Measurements from ENCODE around the gene ADORA2B. TPM values are rescaled to one million over a fixed set of nuclear protein-coding genes. Genes with fewer than 3 reads are reported as not detected.

Gene ADORA2B
- total and polyA plus RNA-seq, 12 donors, result 0.17 to 4.0 (median 2.0) TPM

- Histone ChIP-seq H3K27me3 (no peaks in the 10 kb centered on the region), H3K4me1 (replicated peaks in 1 of 2) (peaks cover 17 to 20% of the 10 kb centered on the region in 2 donors), H3K4me3 (no peak overlapping the region), H3K27ac (no peak overlapping the region), H3K9me3 (replicated peaks in 1 of 3) (no peaks in the 10 kb centered on the region), H3K36me3 (replicated peaks in 1 of 2) (peaks cover 0 to 61% of the 10 kb centered on the region in 2 donors)
- WGBS, 4 donors, result 93 to 99% (median 97%) methylated on average over 2 of the region's 2 CpGs
- intact Hi-C loops (cut with DNase I), result no loop called here
- TF ChIP-seq POLR2A (IDR thresholded peaks at IDR 0.05), result no peak
- TF ChIP-seq, protein P1, sequence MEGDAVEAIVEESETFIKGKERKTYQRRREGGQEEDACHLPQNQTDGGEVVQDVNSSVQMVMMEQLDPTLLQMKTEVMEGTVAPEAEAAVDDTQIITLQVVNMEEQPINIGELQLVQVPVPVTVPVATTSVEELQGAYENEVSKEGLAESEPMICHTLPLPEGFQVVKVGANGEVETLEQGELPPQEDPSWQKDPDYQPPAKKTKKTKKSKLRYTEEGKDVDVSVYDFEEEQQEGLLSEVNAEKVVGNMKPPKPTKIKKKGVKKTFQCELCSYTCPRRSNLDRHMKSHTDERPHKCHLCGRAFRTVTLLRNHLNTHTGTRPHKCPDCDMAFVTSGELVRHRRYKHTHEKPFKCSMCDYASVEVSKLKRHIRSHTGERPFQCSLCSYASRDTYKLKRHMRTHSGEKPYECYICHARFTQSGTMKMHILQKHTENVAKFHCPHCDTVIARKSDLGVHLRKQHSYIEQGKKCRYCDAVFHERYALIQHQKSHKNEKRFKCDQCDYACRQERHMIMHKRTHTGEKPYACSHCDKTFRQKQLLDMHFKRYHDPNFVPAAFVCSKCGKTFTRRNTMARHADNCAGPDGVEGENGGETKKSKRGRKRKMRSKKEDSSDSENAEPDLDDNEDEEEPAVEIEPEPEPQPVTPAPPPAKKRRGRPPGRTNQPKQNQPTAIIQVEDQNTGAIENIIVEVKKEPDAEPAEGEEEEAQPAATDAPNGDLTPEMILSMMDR (IDR thresholded peaks at IDR 0.05), result no peak
- DNase-seq, result no peak
Observed at GRCh38 chr17:16002708-16003260, 57.9 kb downstream of the ADORA2B start.

DNA sequence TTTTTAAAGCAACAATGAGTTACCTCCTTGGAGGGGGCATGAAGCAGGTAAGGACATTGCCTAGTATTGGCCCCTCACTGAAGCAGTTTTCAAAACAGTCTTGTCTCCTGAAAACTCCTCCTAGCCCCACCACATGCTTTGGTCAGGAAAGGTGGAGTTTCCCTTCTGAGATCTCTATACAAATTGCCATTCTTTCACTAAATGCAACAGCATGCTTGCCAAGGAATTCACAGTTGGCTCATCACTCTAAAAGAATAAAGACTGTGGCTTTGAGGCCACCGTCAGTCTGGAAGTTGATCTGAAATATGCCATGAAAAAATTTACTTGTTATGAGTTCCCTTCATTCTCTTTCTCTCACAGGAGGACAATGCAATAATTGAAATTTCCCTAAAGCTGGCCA lies 58.9 kb downstream of the ADORA2B start:
- WGBS, 4 donors, result 67 to 86% (median 76%) methylated on average over 1 of the region's 1 CpG
- no peaks in the 10 kb centered on the region for H3K27me3 ChIP-seq
- TF ChIP-seq, protein P1 (IDR thresholded peaks at IDR 0.05), result no peak
- TF ChIP-seq POLR2A (IDR thresholded peaks at IDR 0.05), result no peak
- H3K4me3 ChIP-seq, result no peak overlapping the region
- peak overlapping the region in 1 of 5 donors; percentile 14 for H3K27ac ChIP-seq
- peaks cover 0 to 71% of the 10 kb centered on the region in 2 donors for H3K36me3 ChIP-seq (replicated peaks in 1 of 2)
- no peaks in the 10 kb centered on the region for H3K9me3 ChIP-seq (replicated peaks in 1 of 3)
- intact Hi-C loops (cut with DNase I), result no loop called here
- DNase-seq, result no peak
- peaks cover 15 to 17% of the 10 kb centered on the region in 2 donors for H3K4me1 ChIP-seq (replicated peaks in 1 of 2)

DNA sequence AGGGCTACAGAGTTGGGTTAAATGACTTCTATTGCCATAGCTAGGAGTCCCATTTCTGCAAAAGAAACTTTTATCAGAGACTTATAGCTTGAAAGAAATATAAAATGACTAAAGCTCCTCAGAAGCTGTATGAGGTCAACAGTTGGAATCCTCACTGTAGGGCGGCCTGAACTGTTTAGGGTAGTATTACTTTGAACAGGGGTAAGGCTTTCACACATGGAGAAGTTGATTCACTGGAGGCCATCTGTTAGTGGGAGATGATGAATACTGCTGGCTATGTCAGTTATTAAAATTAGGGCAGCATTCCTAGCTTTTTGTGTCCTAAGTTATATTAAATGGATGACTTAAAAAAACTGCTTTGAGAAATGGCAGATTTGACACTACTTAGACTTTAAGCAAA lies 60.7 kb downstream of the ADORA2B start:
- no peaks in the 10 kb centered on the region for H3K9me3 ChIP-seq (replicated peaks in 1 of 3)
- no peak for DNase-seq
- H3K4me1 ChIP-seq (replicated peaks in 1 of 2), result peaks cover 12 to 13% of the 10 kb centered on the region in 2 donors
- 94 to 100% (median 96%) methylated on average over 1 of the region's 1 CpG for WGBS, 4 donors
- no peak for TF ChIP-seq POLR2A (IDR thresholded peaks at IDR 0.05)
- TF ChIP-seq, protein P1 (IDR thresholded peaks at IDR 0.05), result no peak
- H3K36me3 ChIP-seq (replicated peaks in 1 of 2), result peaks cover 0 to 85% of the 10 kb centered on the region in 2 donors
- no peak overlapping the region for H3K27ac ChIP-seq
- intact Hi-C loops (cut with DNase I), result no loop called here
- H3K27me3 ChIP-seq, result no peaks in the 10 kb centered on the region
- no peak overlapping the region for H3K4me3 ChIP-seq

DNA sequence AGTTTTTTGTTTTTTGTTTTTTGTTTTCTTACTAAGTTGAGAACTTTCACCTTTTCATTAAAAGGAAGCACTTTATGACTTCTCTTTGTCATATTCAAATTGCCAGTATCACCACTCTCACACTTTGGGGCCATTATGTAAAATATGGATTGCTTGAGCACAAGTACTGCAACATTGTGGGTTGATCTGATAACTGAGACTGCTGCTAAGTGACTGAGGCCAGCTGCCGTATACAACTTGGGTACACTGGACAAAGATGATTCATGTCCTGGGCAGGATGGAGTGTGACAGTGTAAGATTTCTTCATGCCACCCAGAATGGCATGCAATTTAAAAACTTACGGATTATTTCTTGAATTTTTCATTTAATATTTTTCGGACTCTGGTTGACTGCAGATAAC lies 62.5 kb downstream of the ADORA2B start:
- intact Hi-C loops (cut with DNase I), result no loop called here
- H3K27me3 ChIP-seq, result no peaks in the 10 kb centered on the region
- 68 to 74% (median 71%) methylated on average over 3 of the region's 3 CpGs for WGBS, 4 donors
- peak in 1 of 7 donors; percentile 19 for DNase-seq
- no peak for TF ChIP-seq POLR2A (IDR thresholded peaks at IDR 0.05)
- TF ChIP-seq, protein P1 (IDR thresholded peaks at IDR 0.05), result no peak
- H3K9me3 ChIP-seq (replicated peaks in 1 of 3), result no peaks in the 10 kb centered on the region
- peaks cover 7 to 11% of the 10 kb centered on the region in 2 donors for H3K4me1 ChIP-seq (replicated peaks in 1 of 2)
- peaks cover 0 to 75% of the 10 kb centered on the region in 2 donors for H3K36me3 ChIP-seq (replicated peaks in 1 of 2)
- H3K4me3 ChIP-seq, result no peak overlapping the region
- peak overlapping the region in 1 of 5 donors; percentile 15 for H3K27ac ChIP-seq

Measured in adrenal gland (tissue), 12 donors.